ENCODE data around the gene IL17RE. TPM values are rescaled to one million over a fixed set of nuclear protein-coding genes. Genes with fewer than 3 reads are reported as not detected.

IL17RE gene
- total RNA-seq, 1 experiment from 2014 or later, result 30.6 TPM

DNA sequence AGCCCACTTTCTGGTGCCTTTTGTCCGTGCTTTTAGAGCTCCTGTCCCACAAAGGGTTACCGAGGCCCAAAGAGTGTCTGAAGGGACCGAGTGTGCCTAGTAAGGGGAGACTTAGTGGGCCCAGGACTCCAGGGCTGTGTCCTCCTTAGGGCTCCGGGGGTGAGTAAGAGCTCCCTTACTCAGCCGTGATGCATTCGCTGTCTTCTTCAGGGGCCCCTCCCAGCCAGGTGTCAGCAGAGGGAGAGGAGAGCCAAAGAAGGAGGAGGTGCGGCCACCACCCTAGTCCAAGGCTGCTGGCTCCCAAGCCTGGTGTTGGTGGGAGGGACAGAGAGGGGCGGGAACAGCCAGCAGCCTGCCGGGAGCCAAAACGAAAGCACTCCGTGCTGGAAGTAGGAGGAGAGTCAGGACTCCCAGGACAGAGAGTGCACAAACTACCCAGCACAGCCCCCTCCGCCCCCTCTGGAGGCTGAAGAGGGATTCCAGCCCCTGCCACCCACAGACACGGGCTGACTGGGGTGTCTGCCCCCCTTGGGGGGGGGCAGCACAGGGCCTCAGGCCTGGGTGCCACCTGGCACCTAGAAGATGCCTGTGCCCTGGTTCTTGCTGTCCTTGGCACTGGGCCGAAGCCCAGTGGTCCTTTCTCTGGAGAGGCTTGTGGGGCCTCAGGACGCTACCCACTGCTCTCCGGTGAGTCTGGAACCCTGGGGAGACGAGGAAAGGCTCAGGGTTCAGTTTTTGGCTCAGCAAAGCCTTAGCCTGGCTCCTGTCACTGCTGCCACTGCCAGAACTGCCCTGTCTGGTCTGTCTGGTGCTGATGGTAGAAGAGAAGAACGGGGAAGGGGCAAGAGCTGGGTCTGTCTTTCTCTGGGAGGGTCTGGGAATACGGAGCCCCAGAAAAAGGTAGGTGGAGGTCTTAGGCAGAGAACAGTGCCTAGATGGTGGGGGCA, 14.4 kb downstream of the IL17RE start, which contains the start of gene IL17RC:
IL17RC (plus strand) TSS at position 365 of the 947 bp plus-strand sequence; CDS start at position 583, 218 bp downstream.
- Mint-ChIP-seq H3K4me3 (ENCODE audit: low read depth, unreplicated experiment) (peak within 1 kb of the TSS; percentile 69), H3K9me3 (ENCODE audit: low read depth, unreplicated experiment) (no peaks in the 10 kb centered on the region), H3K4me1 (ENCODE audit: low read depth, unreplicated experiment) (peaks cover 9% of the 10 kb centered on the region), H3K27me3 (ENCODE audit: unreplicated experiment) (no peaks in the 10 kb centered on the region), H3K36me3 (ENCODE audit: insufficient read depth, unreplicated experiment) (peaks cover 15% of the 10 kb centered on the region), H3K27ac (ENCODE audit: unreplicated experiment) (peak within 1 kb of the TSS; percentile 27)
- DNase-seq, result peak; percentile 80
- CTCF ChIA-PET, result interaction anchor here (0.6 to 1.7 kb wide), 7 partner anchors 9 to 225 kb away, joined by 3 to 5 read pairs (median 3); partner anchors contain the start of gene VHL
- TF ChIP-seq, protein P1, sequence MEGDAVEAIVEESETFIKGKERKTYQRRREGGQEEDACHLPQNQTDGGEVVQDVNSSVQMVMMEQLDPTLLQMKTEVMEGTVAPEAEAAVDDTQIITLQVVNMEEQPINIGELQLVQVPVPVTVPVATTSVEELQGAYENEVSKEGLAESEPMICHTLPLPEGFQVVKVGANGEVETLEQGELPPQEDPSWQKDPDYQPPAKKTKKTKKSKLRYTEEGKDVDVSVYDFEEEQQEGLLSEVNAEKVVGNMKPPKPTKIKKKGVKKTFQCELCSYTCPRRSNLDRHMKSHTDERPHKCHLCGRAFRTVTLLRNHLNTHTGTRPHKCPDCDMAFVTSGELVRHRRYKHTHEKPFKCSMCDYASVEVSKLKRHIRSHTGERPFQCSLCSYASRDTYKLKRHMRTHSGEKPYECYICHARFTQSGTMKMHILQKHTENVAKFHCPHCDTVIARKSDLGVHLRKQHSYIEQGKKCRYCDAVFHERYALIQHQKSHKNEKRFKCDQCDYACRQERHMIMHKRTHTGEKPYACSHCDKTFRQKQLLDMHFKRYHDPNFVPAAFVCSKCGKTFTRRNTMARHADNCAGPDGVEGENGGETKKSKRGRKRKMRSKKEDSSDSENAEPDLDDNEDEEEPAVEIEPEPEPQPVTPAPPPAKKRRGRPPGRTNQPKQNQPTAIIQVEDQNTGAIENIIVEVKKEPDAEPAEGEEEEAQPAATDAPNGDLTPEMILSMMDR (IDR thresholded peaks at IDR 0.05; ENCODE audit: unreplicated experiment), result no peak
- BruUV-seq (replicated peaks), result TSS peak; percentile 25
- intact Hi-C loops (cut with micrococcal nuclease; ENCODE audit: unreplicated experiment), result no loop called here

DNA sequence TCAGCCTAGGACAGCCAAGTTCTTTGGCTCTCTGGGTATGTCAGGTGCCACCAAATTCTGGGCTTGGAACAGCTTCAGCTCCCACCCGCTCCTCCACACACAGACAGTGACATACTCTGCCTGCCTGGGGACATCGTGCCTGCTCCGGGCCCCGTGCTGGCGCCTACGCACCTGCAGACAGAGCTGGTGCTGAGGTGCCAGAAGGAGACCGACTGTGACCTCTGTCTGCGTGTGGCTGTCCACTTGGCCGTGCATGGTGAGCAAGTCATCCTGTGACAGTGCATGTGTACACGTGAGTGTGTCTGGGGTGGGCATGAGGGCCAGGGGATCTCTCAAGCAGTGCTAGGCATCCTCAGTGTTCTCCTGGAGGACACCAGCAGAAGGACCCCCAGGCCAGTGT, 15.2 kb downstream of the IL17RE start:
- BruUV-seq (replicated peaks), result no TSS peak
- no peak for DNase-seq
- CTCF ChIA-PET, result interaction anchor here (1.7 kb wide), 1 partner anchor 20 kb away, joined by 4 read pairs; no protein-coding TSS in a partner anchor
- no peaks in the 10 kb centered on the region for H3K27me3 Mint-ChIP-seq (ENCODE audit: unreplicated experiment)
- peak overlapping the region; percentile 69 for H3K4me3 Mint-ChIP-seq (ENCODE audit: low read depth, unreplicated experiment)
- TF ChIP-seq, protein P1 (IDR thresholded peaks at IDR 0.05; ENCODE audit: unreplicated experiment), result no peak
- intact Hi-C loops (cut with micrococcal nuclease; ENCODE audit: unreplicated experiment), result no loop called here
- H3K27ac Mint-ChIP-seq (ENCODE audit: unreplicated experiment), result no peak overlapping the region
- peaks cover 11% of the 10 kb centered on the region for H3K36me3 Mint-ChIP-seq (ENCODE audit: insufficient read depth, unreplicated experiment)
- H3K4me1 Mint-ChIP-seq (ENCODE audit: low read depth, unreplicated experiment), result peaks cover 9% of the 10 kb centered on the region
- no peaks in the 10 kb centered on the region for H3K9me3 Mint-ChIP-seq (ENCODE audit: low read depth, unreplicated experiment)

DNA sequence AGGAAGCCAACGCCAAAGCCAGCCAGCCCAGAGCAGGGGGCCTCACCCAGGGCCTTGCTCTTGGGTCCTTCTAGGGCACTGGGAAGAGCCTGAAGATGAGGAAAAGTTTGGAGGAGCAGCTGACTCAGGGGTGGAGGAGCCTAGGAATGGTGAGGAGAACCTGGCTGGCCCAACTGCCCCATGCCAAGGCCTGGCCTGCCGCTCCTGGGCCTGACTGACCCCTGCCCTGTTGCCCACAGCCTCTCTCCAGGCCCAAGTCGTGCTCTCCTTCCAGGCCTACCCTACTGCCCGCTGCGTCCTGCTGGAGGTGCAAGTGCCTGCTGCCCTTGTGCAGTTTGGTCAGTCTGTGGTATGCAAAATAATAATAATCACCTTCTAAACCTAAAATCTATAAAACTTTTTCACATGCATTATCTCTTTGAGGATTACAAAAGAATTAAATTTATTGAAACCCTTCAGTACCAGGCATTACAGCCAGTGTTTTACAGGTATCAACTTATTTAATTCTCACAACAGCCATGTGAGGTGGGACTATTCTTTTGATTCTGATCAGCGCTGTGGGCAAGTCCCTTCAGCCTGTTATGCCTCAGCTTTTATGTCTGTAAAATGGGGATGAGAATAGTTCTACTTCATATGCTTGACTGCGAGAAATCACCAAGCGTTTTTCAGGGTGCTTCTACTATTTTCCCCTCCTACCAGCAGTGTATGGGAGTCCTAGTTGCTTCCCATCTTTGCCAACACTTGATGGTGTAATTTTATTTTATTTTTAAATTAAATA, 15.8 kb downstream of the IL17RE start:
- Mint-ChIP-seq H3K36me3 (ENCODE audit: insufficient read depth, unreplicated experiment) (peaks cover 11% of the 10 kb centered on the region), H3K4me1 (ENCODE audit: low read depth, unreplicated experiment) (peaks cover 9% of the 10 kb centered on the region), H3K9me3 (ENCODE audit: low read depth, unreplicated experiment) (no peaks in the 10 kb centered on the region), H3K27me3 (ENCODE audit: unreplicated experiment) (no peaks in the 10 kb centered on the region), H3K27ac (ENCODE audit: unreplicated experiment) (no peak overlapping the region), H3K4me3 (ENCODE audit: low read depth, unreplicated experiment) (no peak overlapping the region)
- CTCF ChIA-PET, result no interaction called here
- BruUV-seq (replicated peaks), result no TSS peak
- DNase-seq, result no peak
- intact Hi-C loops (cut with micrococcal nuclease; ENCODE audit: unreplicated experiment), result no loop called here
- TF ChIP-seq, protein P1 (IDR thresholded peaks at IDR 0.05; ENCODE audit: unreplicated experiment), result no peak

DNA sequence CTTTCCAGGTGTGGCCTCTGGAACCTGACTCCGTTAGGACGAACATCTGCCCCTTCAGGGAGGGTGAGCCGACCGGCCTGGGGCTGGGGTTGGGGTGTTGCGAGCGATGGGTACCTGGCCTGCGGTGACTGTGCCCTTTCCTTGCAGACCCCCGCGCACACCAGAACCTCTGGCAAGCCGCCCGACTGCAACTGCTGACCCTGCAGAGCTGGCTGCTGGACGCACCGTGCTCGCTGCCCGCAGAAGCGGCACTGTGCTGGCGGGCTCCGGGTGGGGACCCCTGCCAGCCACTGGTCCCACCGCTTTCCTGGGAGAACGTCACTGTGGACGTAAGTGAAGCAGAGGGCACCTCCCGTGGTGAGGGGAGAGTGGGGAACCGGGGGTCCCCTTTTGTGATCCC, 25.5 kb downstream of the IL17RE start:
- CTCF ChIA-PET, result no interaction called here
- H3K27me3 Mint-ChIP-seq (ENCODE audit: unreplicated experiment), result no peaks in the 10 kb centered on the region
- H3K4me1 Mint-ChIP-seq (ENCODE audit: low read depth, unreplicated experiment), result no peaks in the 10 kb centered on the region
- DNase-seq, result no peak
- TF ChIP-seq, protein P1 (IDR thresholded peaks at IDR 0.05; ENCODE audit: unreplicated experiment), result no peak
- H3K27ac Mint-ChIP-seq (ENCODE audit: unreplicated experiment), result no peak overlapping the region
- no TSS peak for BruUV-seq (replicated peaks)
- no peak overlapping the region for H3K4me3 Mint-ChIP-seq (ENCODE audit: low read depth, unreplicated experiment)
- peaks cover 10% of the 10 kb centered on the region for H3K36me3 Mint-ChIP-seq (ENCODE audit: insufficient read depth, unreplicated experiment)
- intact Hi-C loops (cut with micrococcal nuclease; ENCODE audit: unreplicated experiment), result no loop called here
- no peaks in the 10 kb centered on the region for H3K9me3 Mint-ChIP-seq (ENCODE audit: low read depth, unreplicated experiment)

Data from Calu3 (cell line).